NCI-H1105 treated with DMSO at 0.1 percent for 48 hours (cell line): Measurements from ENCODE around the gene CCL24.
"Not testable (repeated sequence)": the region's sequence is repeated elsewhere in the genome, so short reads cannot be mapped to it uniquely, and the experiment has no call there.

Source experiments
- DNase-seq: peaks from one replicate; lab custom pipeline; 2025; lab: John Stamatoyannopoulos, UW

CCL24 gene

GRCh38 chr7:75813781-75814236 lies at the start of gene CCL24:
TSS of gene CCL24 (minus strand) at chr7:75813806. CDS start at chr7:75813715, 91 bp downstream.
- no peak for DNase-seq

GRCh38 chr7:75861636-75862035 lies 48.0 kb upstream of the CCL24 start:
- no peak for DNase-seq

GRCh38 chr7:75858410-75858809 lies 44.8 kb upstream of the CCL24 start:
- DNase-seq, result no peak

GRCh38 chr7:75856536-75856935 lies 42.9 kb upstream of the CCL24 start:
- DNase-seq, result no peak

GRCh38 chr7:75854813-75855345 lies 41.3 kb upstream of the CCL24 start:
- not testable (repeated sequence) for DNase-seq

- no peak for DNase-seq
Observed at GRCh38 chr7:75854233-75854632, 40.6 kb upstream of the CCL24 start.

GRCh38 chr7:75850235-75850634 lies 36.6 kb upstream of the CCL24 start:
- DNase-seq, result no peak

GRCh38 chr7:75849573-75849972 lies 36.0 kb upstream of the CCL24 start:
- no peak for DNase-seq

GRCh38 chr7:75847707-75848106 lies 34.1 kb upstream of the CCL24 start:
- DNase-seq, result no peak

- DNase-seq, result not testable (repeated sequence)
Observed at GRCh38 chr7:75845132-75845531, 31.5 kb upstream of the CCL24 start.

GRCh38 chr7:75844158-75844557 lies 30.6 kb upstream of the CCL24 start:
- DNase-seq, result no peak

GRCh38 chr7:75843613-75844116 lies 30.1 kb upstream of the CCL24 start:
- DNase-seq, result no peak

- DNase-seq, result no peak
Observed at GRCh38 chr7:75842836-75843446, 29.3 kb upstream of the CCL24 start.

- DNase-seq, result no peak
Observed at GRCh38 chr7:75840029-75840428, 26.4 kb upstream of the CCL24 start.

GRCh38 chr7:75838281-75838930 lies 24.8 kb upstream of the CCL24 start:
- DNase-seq, result not testable (repeated sequence)

GRCh38 chr7:75836798-75837197 lies 23.2 kb upstream of the CCL24 start:
- DNase-seq, result no peak

GRCh38 chr7:75835688-75836285 lies 22.2 kb upstream of the CCL24 start:
- no peak for DNase-seq

GRCh38 chr7:75833662-75834061 lies 20.1 kb upstream of the CCL24 start:
- not testable (repeated sequence) for DNase-seq

- no peak for DNase-seq
Observed at GRCh38 chr7:75830978-75831377, 17.4 kb upstream of the CCL24 start.

GRCh38 chr7:75829656-75830055 lies 16.1 kb upstream of the CCL24 start:
- not testable (repeated sequence) for DNase-seq

GRCh38 chr7:75823198-75823910 lies 9.7 kb upstream of the CCL24 start:
- no peak for DNase-seq

GRCh38 chr7:75820688-75821087 lies 7.1 kb upstream of the CCL24 start:
- no peak for DNase-seq
